ENCODE measurements around the gene SPOUT1.

DNA sequence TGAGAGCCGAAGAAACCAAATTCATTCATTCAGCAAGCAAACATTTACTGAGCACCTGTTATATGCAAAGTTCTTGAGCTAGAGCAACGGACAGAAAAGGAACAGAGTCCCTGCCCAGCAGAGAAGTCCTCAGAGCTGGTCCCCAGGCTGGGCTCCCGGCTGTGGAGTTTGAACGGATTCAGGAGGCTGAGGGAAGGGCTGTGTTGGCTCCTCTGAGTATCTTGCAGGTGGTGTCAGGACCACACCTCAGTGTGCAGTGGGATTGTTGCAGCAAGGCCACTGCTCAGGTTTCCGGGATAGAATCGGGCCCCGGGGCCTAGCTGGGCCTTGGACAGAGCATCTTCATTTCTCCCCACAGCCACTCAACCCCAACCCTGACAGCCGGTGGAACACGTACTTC, 37.5 kb downstream of the SPOUT1 start:
- no peak for TF ChIP-seq EZH2 (IDR thresholded peaks at IDR 0.05; ENCODE audit: borderline replicate concordance, insufficient read depth, low read depth, low read length, poor library complexity, severe bottlenecking)
- TF ChIP-seq, protein P1, sequence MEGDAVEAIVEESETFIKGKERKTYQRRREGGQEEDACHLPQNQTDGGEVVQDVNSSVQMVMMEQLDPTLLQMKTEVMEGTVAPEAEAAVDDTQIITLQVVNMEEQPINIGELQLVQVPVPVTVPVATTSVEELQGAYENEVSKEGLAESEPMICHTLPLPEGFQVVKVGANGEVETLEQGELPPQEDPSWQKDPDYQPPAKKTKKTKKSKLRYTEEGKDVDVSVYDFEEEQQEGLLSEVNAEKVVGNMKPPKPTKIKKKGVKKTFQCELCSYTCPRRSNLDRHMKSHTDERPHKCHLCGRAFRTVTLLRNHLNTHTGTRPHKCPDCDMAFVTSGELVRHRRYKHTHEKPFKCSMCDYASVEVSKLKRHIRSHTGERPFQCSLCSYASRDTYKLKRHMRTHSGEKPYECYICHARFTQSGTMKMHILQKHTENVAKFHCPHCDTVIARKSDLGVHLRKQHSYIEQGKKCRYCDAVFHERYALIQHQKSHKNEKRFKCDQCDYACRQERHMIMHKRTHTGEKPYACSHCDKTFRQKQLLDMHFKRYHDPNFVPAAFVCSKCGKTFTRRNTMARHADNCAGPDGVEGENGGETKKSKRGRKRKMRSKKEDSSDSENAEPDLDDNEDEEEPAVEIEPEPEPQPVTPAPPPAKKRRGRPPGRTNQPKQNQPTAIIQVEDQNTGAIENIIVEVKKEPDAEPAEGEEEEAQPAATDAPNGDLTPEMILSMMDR (IDR thresholded peaks at IDR 0.05) = no peak

Data from B cell (primary cell).